Inflammatory macrophage (primary cell): Measurements from ENCODE around the gene SGF29.
A peak's percentile ranks its signal among the peaks of the same experiment; 100 is the strongest.
"Not testable (repeated sequence)": the region's sequence is repeated elsewhere in the genome, so short reads cannot be mapped to it uniquely, and the experiment has no call there.

Experiments
- DNase-seq, 2 donors: peaks; one replicate each; pipeline ENCODE4 v3.0.0-alpha.2; 2020 to 2022

SGF29 gene

GRCh38 chr16:28612359-28613280, 58.9 kb downstream of the SGF29 start:
- DNase-seq: not testable (repeated sequence)

- DNase-seq: not testable (repeated sequence)
Measured at GRCh38 chr16:28613912-28614311, 60.2 kb downstream of the SGF29 start.

GRCh38 chr16:28614561-28614960, 60.8 kb downstream of the SGF29 start:
- not testable (repeated sequence) for DNase-seq

GRCh38 chr16:28615486-28616223, 61.9 kb downstream of the SGF29 start:
- peak; percentile 20 to 45 for DNase-seq

GRCh38 chr16:28616224-28616577, 62.5 kb downstream of the SGF29 start:
- DNase-seq: not testable (repeated sequence)

GRCh38 chr16:28616636-28617035, 62.9 kb downstream of the SGF29 start:
- DNase-seq: peak in 1 of 2 donors; percentile 44

- peak; percentile 68 to 83 for DNase-seq
Measured at GRCh38 chr16:28617874-28618273, 64.2 kb downstream of the SGF29 start.

GRCh38 chr16:28620316-28620715, 66.6 kb downstream of the SGF29 start:
- DNase-seq: not testable (repeated sequence)

- DNase-seq: no peak
Measured at GRCh38 chr16:28621481-28622155, 67.9 kb downstream of the SGF29 start.

GRCh38 chr16:28622532-28623171, 68.9 kb downstream of the SGF29 start:
- not testable (repeated sequence) for DNase-seq

GRCh38 chr16:28623172-28623711, 69.5 kb downstream of the SGF29 start:
- DNase-seq: peak; percentile 74 to 76

GRCh38 chr16:28630905-28631304, 77.2 kb downstream of the SGF29 start:
- DNase-seq: not testable (repeated sequence)

- DNase-seq: not testable (repeated sequence)
Measured at GRCh38 chr16:28636093-28636823, 82.5 kb downstream of the SGF29 start.

GRCh38 chr16:28637765-28638164, 84.0 kb downstream of the SGF29 start, which contains the start of gene NPIPB8:
NPIPB8 (plus strand) TSS chr16:28638065; CDS start chr16:28638361, 296 bp downstream.
- DNase-seq: not testable (repeated sequence)

GRCh38 chr16:28638359-28638758, 84.6 kb downstream of the SGF29 start:
- DNase-seq: not testable (repeated sequence)

- not testable (repeated sequence) for DNase-seq
Measured at GRCh38 chr16:28639959-28640358, 86.2 kb downstream of the SGF29 start.
